Endothelial cell of umbilical vein (primary cell): Measurements from ENCODE around the gene MCU. TPM values are rescaled to one million over a fixed set of nuclear protein-coding genes. Genes with fewer than 3 reads are reported as not detected.

Source experiments
- BruUV-seq: library from RNA; stranded (reverse); fragments of 400-500 nt; replicated peaks from 2 replicates; lab custom pipeline; 2021; lab: Mats Ljungman, UMichigan
- CTCF ChIA-PET: fragments of 300-600, 350-600 bp; sonication (Branson Sonifier 250); formaldehyde crosslinking; loops from one replicate; lab custom pipeline; 2021; ENCODE audit warnings: antibody characterized with exemption, inconsistent platforms; lab: Charles Lee
- POLR2A ChIA-PET: fragments of 300-600, 350-600 bp; sonication (Branson Sonifier 250); formaldehyde crosslinking; loops from one replicate; lab custom pipeline; 2021; ENCODE audit warnings: antibody characterized with exemption, inconsistent platforms; lab: Charles Lee
- DNase-seq: peaks from one replicate; pipeline ENCODE4 v3.0.0-alpha.2; 2011; ENCODE audit warnings: low read depth, low spot score
- FAIRE-seq: peaks from 2 replicates; lab custom pipeline; 2011; peaks lifted over from hg19 to GRCh38; lab: Jason Lieb, UNC
- H2AFZ ChIP-seq: 2 replicates; pipeline ENCODE4 v1.6.0; 2012; ENCODE audit warnings: low read depth, low read length, control low read depth, inconsistent platforms
- H3K27ac ChIP-seq: 2 replicates; pipeline ENCODE4 v1.5.1; 2011; ENCODE audit warnings: low read depth, mild to moderate bottlenecking, control low read depth, low read length, moderate library complexity; ENCODE audit not compliant: insufficient read depth
- H3K27me3 ChIP-seq, 2 experiments: 2 replicates each; pipeline versions ENCODE4 v1.6.0 to v1.6.1; 2011; ENCODE audit warnings: low read length in 2 of 2, mixed read lengths in 1 of 2; ENCODE audit not compliant: control insufficient read depth in 2 of 2, insufficient read depth in 2 of 2
- H3K36me3 ChIP-seq, 2 experiments: 2 replicates in 1 of 2; 3 replicates in 1 of 2; pipeline ENCODE4 v1.5.1; 2011; ENCODE audit warnings: low read length in 2 of 2, mild to moderate bottlenecking in 1 of 2, moderate library complexity in 1 of 2; ENCODE audit not compliant: control insufficient read depth in 2 of 2, insufficient read depth in 2 of 2; ENCODE audit errors: extremely low read depth in 1 of 2
- H3K4me1 ChIP-seq: 3 replicates; pipeline ENCODE4 v1.5.1; 2011; ENCODE audit warnings: mild to moderate bottlenecking, low read length; ENCODE audit not compliant: control insufficient read depth, insufficient read depth; ENCODE audit errors: extremely low read depth
- H3K4me2 ChIP-seq: 2 replicates; pipeline ENCODE4 v1.6.1; 2011; ENCODE audit warnings: low read length, control low read depth, mixed read lengths; ENCODE audit not compliant: insufficient read depth
- H3K4me3 ChIP-seq, 3 experiments: fragments of 200-600 bp in 1 of 3; sonication (generic), shearing (Covaris generic) in 1 of 3; replicated peaks in 1 of 3; 2 replicates each; pipeline ENCODE4 v1.5.1; 2011 to 2016; ENCODE audit warnings: control low read depth in 3 of 3, low read length in 3 of 3, mild to moderate bottlenecking in 2 of 3, inconsistent platforms in 1 of 3, low read depth in 1 of 3, moderate library complexity in 1 of 3; ENCODE audit not compliant: insufficient read depth in 1 of 3
- H3K79me2 ChIP-seq: 2 replicates; pipeline ENCODE4 v1.6.0; 2012; ENCODE audit warnings: low read length, inconsistent platforms; ENCODE audit not compliant: control insufficient read depth, insufficient read depth
- H3K9ac ChIP-seq: replicated peaks from 2 replicates; pipeline ENCODE3; 2011; ENCODE audit warnings: low read length, control low read depth; ENCODE audit not compliant: insufficient read depth; ENCODE audit errors: extremely low read depth
- H3K9me1 ChIP-seq: replicated peaks from 3 replicates; pipeline ENCODE4 v1.6.0; 2011; ENCODE audit warnings: mild to moderate bottlenecking, low read length; ENCODE audit not compliant: control insufficient read depth, insufficient read depth; ENCODE audit errors: extremely low read depth
- H3K9me3 ChIP-seq: replicated peaks from 2 replicates; pipeline ENCODE4 v1.5.1; 2012; ENCODE audit warnings: low read length, inconsistent platforms; ENCODE audit not compliant: control insufficient read depth, insufficient read depth
- H4K20me1 ChIP-seq: replicated peaks from 2 replicates; pipeline ENCODE3; 2011; ENCODE audit warnings: mild to moderate bottlenecking, low read length; ENCODE audit not compliant: control insufficient read depth, insufficient read depth; ENCODE audit errors: extremely low read depth
- CTCF ChIP-seq, 2 donors: IDR thresholded peaks; 1 replicate in 1 of 2; 2 replicates in 1 of 2; pipeline ENCODE4 v1.5.1; 2011; ENCODE audit warnings: low read length in 2 of 2, mild to moderate bottlenecking in 2 of 2, moderate library complexity in 2 of 2, control low read depth in 1 of 2, inconsistent platforms in 1 of 2, low read depth in 1 of 2; ENCODE audit not compliant: insufficient read depth in 1 of 2; ENCODE audit errors: extremely low read depth in 1 of 2
- EZH2 ChIP-seq: IDR thresholded peaks from 2 replicates; pipeline ENCODE4 v1.6.1; 2012; ENCODE audit warnings: borderline replicate concordance, low read depth, mild to moderate bottlenecking, moderate library complexity, low read length, inconsistent platforms; ENCODE audit not compliant: severe bottlenecking
- FOS ChIP-seq: IDR thresholded peaks from 2 replicates; pipeline ENCODE4 v1.6.1; 2011; ENCODE audit warnings: mild to moderate bottlenecking, low read length, moderate library complexity, borderline replicate concordance; ENCODE audit not compliant: insufficient read depth
- GATA2 ChIP-seq: IDR thresholded peaks from 2 replicates; pipeline ENCODE4 v1.7.0; 2011; ENCODE audit warnings: low read depth, mild to moderate bottlenecking, moderate library complexity, mixed read lengths, low read length; ENCODE audit not compliant: insufficient read length, insufficient read depth
- JUN ChIP-seq: IDR thresholded peaks from 2 replicates; pipeline ENCODE4 v1.6.1; 2011; ENCODE audit warnings: borderline replicate concordance, low read depth; ENCODE audit not compliant: insufficient read length, insufficient read depth
- MAX ChIP-seq: IDR thresholded peaks from 2 replicates; pipeline ENCODE4 v1.6.1; 2011; ENCODE audit not compliant: insufficient read depth, insufficient read length
- MYC ChIP-seq: IDR thresholded peaks from one replicate; pipeline ENCODE4 v1.6.1; 2011; ENCODE audit warnings: mild to moderate bottlenecking, low read depth, low read length
- POLR2A ChIP-seq: IDR thresholded peaks from 2 replicates; pipeline ENCODE4 v1.6.1; 2012; ENCODE audit warnings: low read depth, mild to moderate bottlenecking, control low read depth, low read length
- POLR2AphosphoS5 ChIP-seq: IDR thresholded peaks from 2 replicates; pipeline ENCODE4 v1.6.1; 2012; ENCODE audit warnings: low read depth, mild to moderate bottlenecking, control low read depth, low read length, moderate library complexity; ENCODE audit not compliant: insufficient read depth
- dilution Hi-C: fragments of 300-500 bp; cut with MboI; formaldehyde crosslinking; loops from one replicate; pipeline ENCODE4 v1.15.0; 2019; ENCODE audit warnings: low sequenced_read_pairs; ENCODE audit not compliant: extremely low pct_ligation_motif_present
- intact Hi-C: fragments of 100-400 bp; cut with micrococcal nuclease; formaldehyde crosslinking; loops from one replicate; pipeline ENCODE4 v1.10.0; 2022
- polyA plus RNA-seq, 4 experiments: library from polyadenylated mRNA; depleted of rRNA in 3 of 4; stranded (reverse) in 3 of 4; unstranded in 1 of 4; fragments of >200 nt; gene quantifications; 2 replicates each; pipeline versions ENCODE4 v1.2.1 to v1.2.3, GENCODE V29; 2011 to 2012; ENCODE audit warnings: missing spikeins in 1 of 4
- total RNA-seq: library from RNA; stranded (reverse); gene quantifications from 2 replicates; pipeline ENCODE4 v1.2.3, GENCODE V29; 2021

MCU gene
- total and polyA plus RNA-seq, 2 donors (not counting 3 experiments of a cell fraction or from before 2014, with no cell fraction given), result 25.2 to 37.2 TPM

- BruUV-seq, result no TSS peak
- Histone ChIP-seq H3K4me2 (no peak overlapping the region), H3K4me1 (no peaks in the 10 kb centered on the region), H4K20me1 (no peaks in the 10 kb centered on the region), H3K9ac (no peak overlapping the region), H3K79me2 (no peaks in the 10 kb centered on the region), H2AFZ (no peak overlapping the region), H3K4me3 (no peak overlapping the region), H3K27me3 (no peaks in the 10 kb centered on the region), H3K36me3 (no peaks in the 10 kb centered on the region), H3K9me1 (no peaks in the 10 kb centered on the region), H3K27ac (no peak overlapping the region), H3K9me3 (no peaks in the 10 kb centered on the region)
- TF ChIP-seq POLR2A (no peak), FOS (no peak), CTCF (IDR thresholded peaks at IDR 0.05; ENCODE audit: extremely low read depth in 1 of 2, insufficient read depth in 1 of 2, low read depth in 1 of 2, low read length in 2 of 2) (no peak), POLR2AphosphoS5 (no peak), EZH2 (no peak), JUN (no peak), MYC (no peak), MAX (no peak), GATA2 (no peak)
- no peak for DNase-seq
- no peak for FAIRE-seq
- intact Hi-C loops, result no loop called here
- POLR2A ChIA-PET, result no interaction called here
- dilution Hi-C loops, result no loop called here
- CTCF ChIA-PET, result interaction anchor here (1.6 kb wide), 1 partner anchor 17 kb away, joined by 5 read pairs; no protein-coding TSS in a partner anchor
Measured at GRCh38 chr10:72851509-72851908, 159.6 kb downstream of the MCU start.
